ENCODE data around the gene FMN1. TPM values are rescaled to one million over a fixed set of nuclear protein-coding genes. Genes with fewer than 3 reads are reported as not detected.

The FMN1 gene
- total RNA-seq, 1 experiment from 2014 or later = 1.2 TPM

- POLR2A ChIA-PET = interaction anchor here (0.7 to 1.4 kb wide), 7 partner anchors 10 to 100 kb away, joined by 3 to 6 read pairs (median 4); no protein-coding TSS in a partner anchor
- CTCF ChIA-PET = interaction anchor here (1.0 to 1.9 kb wide), 7 partner anchors 9 to 950 kb away, joined by 3 to 9 read pairs (median 4); no protein-coding TSS in a partner anchor
- H3K4me1 Mint-ChIP-seq (ENCODE audit: insufficient read depth, unreplicated experiment) = peaks cover 28% of the 10 kb centered on the region
- H3K36me3 Mint-ChIP-seq (ENCODE audit: insufficient read depth, unreplicated experiment) = peaks cover 4% of the 10 kb centered on the region
- H3K27ac Mint-ChIP-seq (ENCODE audit: low read depth, unreplicated experiment) = peak overlapping the region; percentile 97
- BruUV-seq (replicated peaks) = no TSS peak
- no peaks in the 10 kb centered on the region for H3K9me3 Mint-ChIP-seq (ENCODE audit: unreplicated experiment)
- H3K27me3 Mint-ChIP-seq (ENCODE audit: insufficient read depth, unreplicated experiment) = no peaks in the 10 kb centered on the region
- intact Hi-C loops (cut with micrococcal nuclease) = no loop called here
- H3K4me3 Mint-ChIP-seq (ENCODE audit: unreplicated experiment) = peak overlapping the region; percentile 67
- DNase-seq (ENCODE audit: unreplicated experiment) = no peak
- TF ChIP-seq, protein P1, sequence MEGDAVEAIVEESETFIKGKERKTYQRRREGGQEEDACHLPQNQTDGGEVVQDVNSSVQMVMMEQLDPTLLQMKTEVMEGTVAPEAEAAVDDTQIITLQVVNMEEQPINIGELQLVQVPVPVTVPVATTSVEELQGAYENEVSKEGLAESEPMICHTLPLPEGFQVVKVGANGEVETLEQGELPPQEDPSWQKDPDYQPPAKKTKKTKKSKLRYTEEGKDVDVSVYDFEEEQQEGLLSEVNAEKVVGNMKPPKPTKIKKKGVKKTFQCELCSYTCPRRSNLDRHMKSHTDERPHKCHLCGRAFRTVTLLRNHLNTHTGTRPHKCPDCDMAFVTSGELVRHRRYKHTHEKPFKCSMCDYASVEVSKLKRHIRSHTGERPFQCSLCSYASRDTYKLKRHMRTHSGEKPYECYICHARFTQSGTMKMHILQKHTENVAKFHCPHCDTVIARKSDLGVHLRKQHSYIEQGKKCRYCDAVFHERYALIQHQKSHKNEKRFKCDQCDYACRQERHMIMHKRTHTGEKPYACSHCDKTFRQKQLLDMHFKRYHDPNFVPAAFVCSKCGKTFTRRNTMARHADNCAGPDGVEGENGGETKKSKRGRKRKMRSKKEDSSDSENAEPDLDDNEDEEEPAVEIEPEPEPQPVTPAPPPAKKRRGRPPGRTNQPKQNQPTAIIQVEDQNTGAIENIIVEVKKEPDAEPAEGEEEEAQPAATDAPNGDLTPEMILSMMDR (IDR thresholded peaks at IDR 0.05; ENCODE audit: unreplicated experiment) = no peak
Observed at GRCh38 chr15:33069161-33069560, 125.4 kb downstream of the FMN1 start.

DNA sequence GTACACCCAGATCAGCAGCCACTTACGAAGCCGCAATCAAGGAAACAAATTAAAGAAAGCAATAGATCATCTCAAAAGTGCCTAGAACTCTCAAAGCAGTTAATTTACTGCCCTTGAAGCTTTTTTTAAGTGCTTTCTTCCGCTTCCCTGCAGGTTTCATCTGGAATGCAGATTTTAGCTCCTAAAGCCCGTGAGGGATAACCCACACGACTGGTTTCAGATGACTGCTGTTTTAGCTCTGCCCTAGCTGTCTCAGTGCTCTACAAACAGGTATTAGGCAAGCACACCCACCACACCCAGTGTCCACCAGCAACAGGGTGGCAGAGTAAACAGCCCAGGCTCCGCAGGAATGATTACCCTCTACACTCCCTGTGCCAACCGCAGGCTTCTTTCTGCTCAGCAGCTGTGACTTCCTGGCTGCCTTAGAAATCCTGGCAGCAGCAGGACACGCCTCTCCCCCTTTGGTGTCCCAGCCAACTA, 126.0 kb downstream of the FMN1 start:
- Mint-ChIP-seq H3K4me1 (ENCODE audit: insufficient read depth, unreplicated experiment) (peaks cover 28% of the 10 kb centered on the region), H3K27ac (ENCODE audit: low read depth, unreplicated experiment) (peak overlapping the region; percentile 97), H3K4me3 (ENCODE audit: unreplicated experiment) (peak overlapping the region; percentile 67), H3K27me3 (ENCODE audit: insufficient read depth, unreplicated experiment) (no peaks in the 10 kb centered on the region), H3K36me3 (ENCODE audit: insufficient read depth, unreplicated experiment) (peaks cover 4% of the 10 kb centered on the region), H3K9me3 (ENCODE audit: unreplicated experiment) (no peaks in the 10 kb centered on the region)
- BruUV-seq (replicated peaks) = no TSS peak
- intact Hi-C loops (cut with micrococcal nuclease) = no loop called here
- TF ChIP-seq, protein P1 (IDR thresholded peaks at IDR 0.05; ENCODE audit: unreplicated experiment) = no peak
- POLR2A ChIA-PET = interaction anchor here (0.7 to 1.4 kb wide), 13 partner anchors 11 to 100 kb away, joined by 3 to 6 read pairs (median 4); no protein-coding TSS in a partner anchor
- DNase-seq (ENCODE audit: unreplicated experiment) = peak; percentile 85
- CTCF ChIA-PET = interaction anchor here (0.6 to 1.9 kb wide), 14 partner anchors 8 to 950 kb away, joined by 3 to 9 read pairs (median 4); no protein-coding TSS in a partner anchor

DNA sequence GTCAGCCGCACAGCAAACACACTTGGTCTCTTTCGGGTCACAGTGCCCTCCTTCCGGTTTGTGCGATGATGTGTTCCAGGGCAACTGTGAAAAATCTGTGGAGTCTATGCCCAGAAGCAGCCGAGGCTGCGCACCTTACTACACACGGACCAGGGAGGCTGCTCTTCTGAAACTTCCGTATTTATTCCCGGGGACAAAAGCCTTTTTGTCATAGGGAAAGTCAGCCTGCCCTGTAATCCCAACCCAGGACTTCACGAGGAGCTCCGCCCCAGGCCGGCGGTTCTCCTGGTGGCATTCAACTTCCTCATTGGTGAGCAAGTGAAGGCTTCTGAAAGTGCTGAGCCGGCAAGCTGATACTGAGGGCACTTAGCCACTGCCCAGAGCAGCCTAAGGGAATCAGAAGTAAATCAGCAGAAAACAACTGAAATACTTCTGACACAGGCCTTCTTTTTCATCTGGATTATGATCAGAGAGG, 126.5 kb downstream of the FMN1 start:
- ChIA-PET POLR2A (interaction anchor here (0.9 to 1.4 kb wide), 12 partner anchors 11 to 99 kb away, joined by 3 to 6 read pairs (median 4); no protein-coding TSS in a partner anchor), CTCF (interaction anchor here (0.6 to 1.9 kb wide), 13 partner anchors 8 to 778 kb away, joined by 3 to 9 read pairs (median 4); no protein-coding TSS in a partner anchor)
- no TSS peak for BruUV-seq (replicated peaks)
- no peaks in the 10 kb centered on the region for H3K9me3 Mint-ChIP-seq (ENCODE audit: unreplicated experiment)
- H3K36me3 Mint-ChIP-seq (ENCODE audit: insufficient read depth, unreplicated experiment) = peaks cover 4% of the 10 kb centered on the region
- TF ChIP-seq, protein P1 (IDR thresholded peaks at IDR 0.05; ENCODE audit: unreplicated experiment) = no peak
- peak; percentile 46 for DNase-seq (ENCODE audit: unreplicated experiment)
- no peaks in the 10 kb centered on the region for H3K27me3 Mint-ChIP-seq (ENCODE audit: insufficient read depth, unreplicated experiment)
- intact Hi-C loops (cut with micrococcal nuclease) = no loop called here
- H3K4me1 Mint-ChIP-seq (ENCODE audit: insufficient read depth, unreplicated experiment) = peaks cover 28% of the 10 kb centered on the region
- H3K4me3 Mint-ChIP-seq (ENCODE audit: unreplicated experiment) = peak overlapping the region; percentile 67
- peak overlapping the region; percentile 97 for H3K27ac Mint-ChIP-seq (ENCODE audit: low read depth, unreplicated experiment)

- H3K27me3 Mint-ChIP-seq (ENCODE audit: insufficient read depth, unreplicated experiment) = no peaks in the 10 kb centered on the region
- ChIA-PET POLR2A (interaction anchor here (1.0 to 1.4 kb wide), 5 partner anchors 12 to 78 kb away, joined by 3 to 6 read pairs (median 4); no protein-coding TSS in a partner anchor), CTCF (interaction anchor here (0.6 to 1.9 kb wide), 6 partner anchors 15 to 67 kb away, joined by 4 to 6 read pairs (median 4); no protein-coding TSS in a partner anchor)
- H3K27ac Mint-ChIP-seq (ENCODE audit: low read depth, unreplicated experiment) = peak overlapping the region; percentile 97
- TF ChIP-seq, protein P1 (IDR thresholded peaks at IDR 0.05; ENCODE audit: unreplicated experiment) = no peak
- no peaks in the 10 kb centered on the region for H3K9me3 Mint-ChIP-seq (ENCODE audit: unreplicated experiment)
- TSS peak; percentile 60 for BruUV-seq (replicated peaks)
- peaks cover 28% of the 10 kb centered on the region for H3K4me1 Mint-ChIP-seq (ENCODE audit: insufficient read depth, unreplicated experiment)
- H3K4me3 Mint-ChIP-seq (ENCODE audit: unreplicated experiment) = peak overlapping the region; percentile 67
- DNase-seq (ENCODE audit: unreplicated experiment) = peak; percentile 31
- intact Hi-C loops (cut with micrococcal nuclease) = no loop called here
- H3K36me3 Mint-ChIP-seq (ENCODE audit: insufficient read depth, unreplicated experiment) = peaks cover 4% of the 10 kb centered on the region
Observed at GRCh38 chr15:33067456-33067855, 127.1 kb downstream of the FMN1 start.

Data from MCF 10A (cell line).